A549 (cell line): Measurements from ENCODE around the gene CPA4. TPM values are rescaled to one million over a fixed set of nuclear protein-coding genes. Genes with fewer than 3 reads are reported as not detected.

Experiments used
- ATAC-seq, 2 experiments: fragments of 200-7000 bp in 1 of 2; fragments of >200 bp in 1 of 2; cut with Nextera tagmentation in 1 of 2; cut with Tn5 transposase in 1 of 2; 3 replicates each; pipeline versions ENCODE4 v1.8.0 to v1.9.1; 2018 to 2020; ENCODE audit warnings: mild to moderate bottlenecking in 1 of 2, moderate library complexity in 1 of 2
- CTCF ChIA-PET: fragments of 300-600 bp; sonication (Branson Sonifier 250); formaldehyde crosslinking; extraction: SDS; loops from one replicate; lab custom pipeline; 2021; ENCODE audit warnings: antibody characterized with exemption, inconsistent platforms; lab: Yijun Ruan, JAX
- POLR2A ChIA-PET: fragments of 350-600 bp; formaldehyde crosslinking; extraction: SDS; loops from one replicate; lab custom pipeline; 2021; ENCODE audit warnings: antibody characterized with exemption, inconsistent platforms; lab: Yijun Ruan, JAX
- DNase-seq, 2 experiments: peaks; one replicate each; pipeline versions ENCODE4 v3.0.0 to v3.0.0-alpha.2; 2011 to 2016; ENCODE audit warnings: low read depth in 1 of 2, low spot score in 1 of 2
- FAIRE-seq: peaks from 2 replicates; lab custom pipeline; 2011; peaks lifted over from hg19 to GRCh38; lab: Jason Lieb, UNC
- H3K27ac ChIP-seq, 2 experiments: fragments of >200 bp; sonication (Bioruptor Twin); formaldehyde crosslinking; 3 replicates each; pipeline ENCODE4 v1.5.1; 2016 to 2017
- H3K4me1 ChIP-seq: fragments of >200 bp; sonication (Bioruptor Twin); formaldehyde crosslinking; 3 replicates; pipeline ENCODE4 v1.6.1; 2016
- H3K4me2 ChIP-seq: fragments of >200 bp; sonication (Bioruptor Twin); formaldehyde crosslinking; 3 replicates; pipeline ENCODE4 v1.6.1; 2016
- H3K4me3 ChIP-seq: fragments of >200 bp; sonication (Bioruptor Twin); formaldehyde crosslinking; 3 replicates; pipeline ENCODE4 v1.5.1; 2016
- H3K9me3 ChIP-seq: fragments of >200 bp; sonication (Bioruptor Twin); formaldehyde crosslinking; 3 replicates; pipeline ENCODE4 v1.6.1; 2016
- CBX2 ChIP-seq: fragments of 200-600 bp; sonication (generic); IDR thresholded peaks from 2 replicates; pipeline ENCODE4 v1.6.1; 2016; ENCODE audit warnings: low read depth, mild to moderate bottlenecking, borderline replicate concordance
- CEBPB ChIP-seq, 2 experiments: fragments of >200 bp in 1 of 2; sonication (Bioruptor Twin) in 1 of 2; formaldehyde crosslinking in 1 of 2; IDR thresholded peaks; 2 replicates each; pipeline ENCODE4 v1.6.1; 2012 to 2016
- CHD2 ChIP-seq: fragments of 150-350 bp; IDR thresholded peaks from 2 replicates; pipeline ENCODE4 v1.6.1; 2014; ENCODE audit warnings: low read length; ENCODE audit not compliant: partially characterized antibody
- CTCF ChIP-seq: fragments of >200 bp; sonication (Bioruptor Twin); formaldehyde crosslinking; IDR thresholded peaks from 3 replicates; pipeline ENCODE4 v1.5.1; 2016
- EHF ChIP-seq: fragments of 250-450 bp; sonication (Bioruptor Pico); IDR thresholded peaks from 2 replicates; pipeline ENCODE4 v1.5.0; 2020; ENCODE audit warnings: mild to moderate bottlenecking
- ELK1 ChIP-seq: fragments of 150-350 bp; IDR thresholded peaks from 2 replicates; pipeline ENCODE4 v1.6.1; 2014; ENCODE audit warnings: low read depth, mild to moderate bottlenecking, low read length
- EP300 ChIP-seq, 2 experiments: fragments of >200 bp; sonication (Bioruptor Twin); formaldehyde crosslinking; IDR thresholded peaks; 2 replicates in 1 of 2; 3 replicates in 1 of 2; pipeline ENCODE4 v1.6.1; 2016 to 2017
- ESRRA ChIP-seq: fragments of 150-350 bp; IDR thresholded peaks from 2 replicates; pipeline ENCODE4 v1.6.1; 2014; ENCODE audit warnings: mild to moderate bottlenecking, low read length, borderline replicate concordance
- FOSL2 ChIP-seq, 2 experiments: fragments of 450-650 bp in 1 of 2; fragments of >200 bp in 1 of 2; sonication (Bioruptor Twin) in 1 of 2; formaldehyde crosslinking; IDR thresholded peaks; 2 replicates each; pipeline versions ENCODE4 v1.5.0 to v1.6.1; 2016 to 2020; ENCODE audit warnings: mild to moderate bottlenecking in 1 of 2, moderate library complexity in 1 of 2
- HDAC2 ChIP-seq: fragments of 200-600 bp; sonication (generic); IDR thresholded peaks from 2 replicates; pipeline ENCODE4 v1.6.1; 2016
- HES2 ChIP-seq: fragments of >200 bp; sonication (Bioruptor Twin); formaldehyde crosslinking; IDR thresholded peaks from 2 replicates; pipeline ENCODE4 v1.6.1; 2016
- HEYL ChIP-seq: fragments of 250-450 bp; sonication (Bioruptor Pico); IDR thresholded peaks from 2 replicates; pipeline ENCODE4 v1.8.0; 2021; ENCODE audit warnings: mild to moderate bottlenecking, moderate library complexity
- HMGXB4 ChIP-seq: fragments of 250-450 bp; sonication (Bioruptor Pico); IDR thresholded peaks from 2 replicates; pipeline ENCODE4 v1.5.0; 2021; ENCODE audit warnings: mild to moderate bottlenecking, moderate library complexity, borderline replicate concordance
- KDM1A ChIP-seq: fragments of 200-600 bp; sonication (generic); IDR thresholded peaks from 2 replicates; pipeline ENCODE4 v1.6.1; 2016; ENCODE audit warnings: low read depth, mild to moderate bottlenecking
- KDM5A ChIP-seq: fragments of 200-600 bp; sonication (generic); IDR thresholded peaks from 2 replicates; pipeline ENCODE4 v1.6.1; 2016; ENCODE audit warnings: antibody characterized with exemption, mild to moderate bottlenecking
- MYC ChIP-seq: IDR thresholded peaks from 2 replicates; pipeline ENCODE4 v1.6.1; 2012; ENCODE audit warnings: mild to moderate bottlenecking, inconsistent platforms, low read length, improper control_type of control experiment, borderline replicate concordance
- NFE2L2 ChIP-seq: fragments of 150-350 bp; conservative IDR thresholded peaks from 2 replicates; pipeline ENCODE4 v1.6.1; 2014; ENCODE audit warnings: low read length
- PBX3 ChIP-seq: IDR thresholded peaks from 2 replicates; pipeline ENCODE4 v1.6.1; 2012
- PHF8 ChIP-seq: fragments of 200-600 bp; sonication (generic); IDR thresholded peaks from 2 replicates; pipeline ENCODE4 v1.6.1; 2016; ENCODE audit warnings: low read depth, mild to moderate bottlenecking, antibody characterized with exemption, moderate library complexity, borderline replicate concordance
- RAD21 ChIP-seq, 2 experiments: fragments of >200 bp in 1 of 2; sonication (Bioruptor Twin) in 1 of 2; formaldehyde crosslinking in 1 of 2; IDR thresholded peaks in 1 of 2; conservative IDR thresholded peaks in 1 of 2; 2 replicates in 1 of 2; 3 replicates in 1 of 2; pipeline ENCODE4 v1.6.1; 2012 to 2018; ENCODE audit warnings: inconsistent platforms in 1 of 2
- SMC3 ChIP-seq: fragments of >200 bp; sonication (Bioruptor Twin); formaldehyde crosslinking; IDR thresholded peaks from 3 replicates; pipeline ENCODE4 v1.6.1; 2018; ENCODE audit warnings: inconsistent platforms
- ZNF302 ChIP-seq: fragments of 250-450 bp; sonication (Bioruptor Pico); IDR thresholded peaks from 2 replicates; pipeline ENCODE4 v1.9.0; 2021; ENCODE audit warnings: inconsistent platforms, mild to moderate bottlenecking, moderate library complexity
- WGBS: methylation state at CpG from one replicate; pipeline ENCODE4 v1.1.6; 2017; ENCODE audit errors: missing lambda C conversion rate; 5-methylcytosine and 5-hydroxymethylcytosine counted together
- polyA plus RNA-seq, 4 experiments: library from polyadenylated mRNA; depleted of rRNA in 3 of 4; stranded (reverse); fragments of >200 nt; fragmentation: RNase III in 1 of 4; extraction: RNeasy Plus Mini Kit Qiagen cat#74134 plus additional on column Dnase treatment in 1 of 4; gene quantifications; 2 replicates in 3 of 4; 3 replicates in 1 of 4; pipeline ENCODE4 v1.2.3, GENCODE V29; 2011 to 2017

The CPA4 gene
- polyA plus RNA-seq, 2 of the 4 experiments (the other 2 are of a cell fraction) = 1.0 to 7.7 TPM

- Histone ChIP-seq H3K4me2 (no peak overlapping the region), H3K4me1 (no peaks in the 10 kb centered on the region), H3K9me3 (no peaks in the 10 kb centered on the region), H3K4me3 (no peak overlapping the region), H3K27ac (no peak overlapping the region)
- POLR2A ChIA-PET = no interaction called here
- ATAC-seq = no peak
- no peak for FAIRE-seq
- TF ChIP-seq HMGXB4 (no peak), NFE2L2 (no peak), ZNF302 (CRISPR knock-in tag) (no peak), FOSL2 (IDR thresholded peaks at IDR 0.05) (no peak), FOSL2 (CRISPR knock-in tag; IDR thresholded peaks at IDR 0.05) (no peak), SMC3 (no peak), HEYL (CRISPR knock-in tag) (no peak), HDAC2 (no peak), PHF8 (no peak), ELK1 (no peak), CHD2 (no peak)
- no peak for DNase-seq
- CTCF ChIA-PET = interaction anchor here (0.7 to 1.5 kb wide), 7 partner anchors 10 to 405 kb away, joined by 3 to 4 read pairs (median 3); partner anchors contain the start of gene CPA4
- 74% methylated on average over 10 of the region's 10 CpGs for WGBS
Observed at GRCh38 chr7:130276796-130277762, 15.9 kb upstream of the CPA4 start.

- ChIA-PET CTCF (interaction anchor here (0.7 to 1.5 kb wide), 7 partner anchors 11 to 67 kb away, joined by 3 to 4 read pairs (median 3); partner anchors contain the start of gene CPA4), POLR2A (no interaction called here)
- TF ChIP-seq CBX2 (no peak), ZNF302 (CRISPR knock-in tag) (no peak), RAD21 (conservative IDR thresholded peaks at IDR 0.05 in 1 of 2, IDR thresholded peaks at IDR 0.05 in 1 of 2) (peak; percentile 38 to 41), ESRRA (no peak), EHF (no peak), PBX3 (no peak), KDM5A (no peak), SMC3 (peak; percentile 43; the same call in 1 of the 3 replicates), HES2 (no peak), CEBPB (IDR thresholded peaks at IDR 0.05) (0 out of 4 replicates have a peak, but pooled peaks of 1 of the 2 experiments have one; percentile 35), EP300 (IDR thresholded peaks at IDR 0.05) (no peak), CTCF (peak; percentile 39), MYC (no peak), KDM1A (no peak), HMGXB4 (no peak)
- ATAC-seq = peak; percentile 68 to 77; a peak in 4 of 6 replicates
- Histone ChIP-seq H3K9me3 (no peaks in the 10 kb centered on the region), H3K4me2 (no peak overlapping the region), H3K4me1 (no peaks in the 10 kb centered on the region), H3K4me3 (no peak overlapping the region), H3K27ac (no peak overlapping the region)
- WGBS = 78% methylated on average over 15 of the region's 15 CpGs
- DNase-seq = peak; percentile 26 to 48
- FAIRE-seq = no peak
Observed at GRCh38 chr7:130277763-130278643, 15.0 kb upstream of the CPA4 start.
